HepG2 (cell line): ENCODE data around the gene RABGGTA. TPM values are rescaled to one million over a fixed set of nuclear protein-coding genes. Genes with fewer than 3 reads are reported as not detected.

ENCODE experiments used
- ARNTL ChIP-seq: sonication (generic); formaldehyde crosslinking; IDR thresholded peaks from 2 replicates; pipeline ENCODE4 v1.4.0; 2020; ENCODE audit warnings: mild to moderate bottlenecking, missing genetic modification reagents
- BATF2 ChIP-seq: sonication (generic); formaldehyde crosslinking; IDR thresholded peaks from 2 replicates; pipeline ENCODE4 v1.8.0; 2022; ENCODE audit warnings: mild to moderate bottlenecking, missing genetic modification reagents, moderate library complexity
- FOSL2 ChIP-seq: sonication (generic); formaldehyde crosslinking; IDR thresholded peaks from 2 replicates; pipeline ENCODE4 v1.4.0; 2020; ENCODE audit warnings: missing genetic modification reagents
- GABPB1 ChIP-seq: IDR thresholded peaks from 2 replicates; pipeline ENCODE4 v1.6.1; 2016; ENCODE audit warnings: mild to moderate bottlenecking, missing genetic modification reagents, moderate library complexity, missing compliant biosample characterization
- HOXA5 ChIP-seq: sonication (generic); formaldehyde crosslinking; IDR thresholded peaks from 2 replicates; pipeline ENCODE4 v1.4.0; 2020; ENCODE audit warnings: missing genetic modification reagents
- IKZF4 ChIP-seq: sonication (generic); formaldehyde crosslinking; IDR thresholded peaks from 2 replicates; pipeline ENCODE4 v1.5.1; 2020; ENCODE audit warnings: borderline replicate concordance, mild to moderate bottlenecking, low read depth, missing genetic modification reagents; ENCODE audit errors: not compliant biosample characterization
- KAT8 ChIP-seq: IDR thresholded peaks from 2 replicates; pipeline ENCODE4 v1.6.1; 2016; ENCODE audit warnings: missing genetic modification reagents, missing compliant biosample characterization
- KLF9 ChIP-seq: IDR thresholded peaks from 2 replicates; pipeline ENCODE4 v1.6.1; 2016; ENCODE audit warnings: low read depth
- NCOA2 ChIP-seq: sonication (generic); formaldehyde crosslinking; IDR thresholded peaks from 2 replicates; pipeline ENCODE4 v1.8.0; 2022; ENCODE audit warnings: inconsistent platforms
- PPARG ChIP-seq: conservative IDR thresholded peaks from 2 replicates; pipeline ENCODE4 v1.6.1; 2016; ENCODE audit warnings: missing biosample characterization, missing genetic modification reagents
- SRSF9 ChIP-seq: fragments of 200-400 bp; formaldehyde crosslinking; IDR thresholded peaks from 2 replicates; pipeline ENCODE4 v1.6.1; 2018; ENCODE audit warnings: borderline replicate concordance, mild to moderate bottlenecking, low read depth, low read length; ENCODE audit not compliant: insufficient read depth, poor library complexity, severe bottlenecking
- TBX2 ChIP-seq: sonication (generic); formaldehyde crosslinking; IDR thresholded peaks from 2 replicates; pipeline ENCODE4 v1.5.0; 2020; ENCODE audit warnings: missing genetic modification reagents, mild to moderate bottlenecking, borderline replicate concordance
- TEAD3 ChIP-seq: optimal IDR thresholded peaks from 2 replicates; pipeline ENCODE3; 2016; ENCODE audit warnings: borderline replicate concordance
- ZFP36L2 ChIP-seq: sonication (generic); formaldehyde crosslinking; IDR thresholded peaks from 2 replicates; pipeline ENCODE4 v1.4.0; 2020; ENCODE audit warnings: missing genetic modification reagents
- ZNF136 ChIP-seq: sonication (generic); formaldehyde crosslinking; IDR thresholded peaks from 2 replicates; pipeline ENCODE4 v1.8.1; 2022; ENCODE audit warnings: low read depth, mild to moderate bottlenecking, moderate library complexity, missing genetic modification reagents
- ZNF20 ChIP-seq: sonication (generic); formaldehyde crosslinking; IDR thresholded peaks from 2 replicates; pipeline ENCODE4 v1.4.0; 2020; ENCODE audit warnings: mild to moderate bottlenecking, moderate library complexity, missing genetic modification reagents
- ZNF256 ChIP-seq: sonication (generic); formaldehyde crosslinking; conservative IDR thresholded peaks from 2 replicates; pipeline ENCODE4 v1.4.0; 2020; ENCODE audit warnings: missing genetic modification reagents
- ZNF430 ChIP-seq: sonication (generic); formaldehyde crosslinking; IDR thresholded peaks from 2 replicates; pipeline ENCODE4 v1.9.0; 2021; ENCODE audit warnings: mild to moderate bottlenecking, missing genetic modification reagents
- ZNF598 ChIP-seq: sonication (generic); formaldehyde crosslinking; IDR thresholded peaks from 2 replicates; pipeline ENCODE4 v1.5.1; 2020; ENCODE audit warnings: mild to moderate bottlenecking, missing genetic modification reagents, borderline replicate concordance
- ZNF747 ChIP-seq: sonication (generic); formaldehyde crosslinking; IDR thresholded peaks from 2 replicates; pipeline ENCODE4 v1.8.1; 2023; ENCODE audit warnings: missing genetic modification reagents, mild to moderate bottlenecking, borderline replicate concordance
- ZNF75D ChIP-seq: sonication (generic); formaldehyde crosslinking; IDR thresholded peaks from 2 replicates; pipeline ENCODE4 v1.8.1; 2023; ENCODE audit warnings: missing genetic modification reagents, mild to moderate bottlenecking, borderline replicate concordance
- ZNF792 ChIP-seq: IDR thresholded peaks from 2 replicates; pipeline ENCODE4 v1.6.1; 2016
- ZNF883 ChIP-seq: sonication (generic); formaldehyde crosslinking; IDR thresholded peaks from 2 replicates; pipeline ENCODE4 v1.5.1; 2020; ENCODE audit warnings: mild to moderate bottlenecking, missing genetic modification reagents; ENCODE audit errors: not compliant biosample characterization
- ZSCAN20 ChIP-seq: sonication (generic); formaldehyde crosslinking; IDR thresholded peaks from 2 replicates; pipeline ENCODE4 v1.4.0; 2020; ENCODE audit warnings: missing genetic modification reagents, mild to moderate bottlenecking, borderline replicate concordance
- ZSCAN25 ChIP-seq: sonication (generic); formaldehyde crosslinking; IDR thresholded peaks from 2 replicates; pipeline ENCODE4 v1.8.0; 2022; ENCODE audit warnings: mild to moderate bottlenecking, missing genetic modification reagents
- polyA plus RNA-seq, 8 experiments: library from polyadenylated mRNA; depleted of rRNA in 3 of 8; stranded (reverse) in 7 of 8; unstranded in 1 of 8; fragments of >200 nt; fragmentation: Illumina TruSeq in 4 of 8; extraction: Trizol in 4 of 8; gene quantifications; 2 replicates each; pipeline versions ENCODE4 v1.2.1 to v1.2.3, GENCODE V29; 2011 to 2016; ENCODE audit warnings: low read depth in 4 of 8, missing spikeins in 1 of 8, mixed read lengths in 1 of 8; ENCODE audit not compliant: insufficient read depth in 1 of 8
- total RNA-seq, 5 experiments: library from RNA; depleted of rRNA; stranded (reverse); fragments of >200 nt; fragmentation: Illumina TruSeq; extraction: Trizol; gene quantifications; 2 replicates each; pipeline ENCODE4 v1.2.3, GENCODE V29; 2016; ENCODE audit warnings: low read depth in 1 of 5
- TF ChIP-seq, protein P1 (sequence below): sonication (generic); formaldehyde crosslinking; IDR thresholded peaks from 2 replicates; pipeline ENCODE4 v1.8.1; 2022; ENCODE audit warnings: low read depth, mild to moderate bottlenecking, missing genetic modification reagents
- TF ChIP-seq, protein P2 (sequence below): sonication (generic); formaldehyde crosslinking; IDR thresholded peaks from 2 replicates; pipeline ENCODE4 v1.8.1; 2023; ENCODE audit warnings: mild to moderate bottlenecking, inconsistent platforms, moderate library complexity, missing genetic modification reagents, borderline replicate concordance

RABGGTA gene
- total and polyA plus RNA-seq, 2 of the 13 experiments (the other 11 are each of a cell fraction or from before 2014, with no cell fraction given): 57.9 to 90.8 TPM

GRCh38 chr14:24271134-24271833, at the start of gene RABGGTA (continued):
- TF ChIP-seq KAT8 (peak; percentile 99), GABPB1 (CRISPR knock-in tag) (peak; percentile 97), BATF2 (CRISPR knock-in tag) (peak; percentile 99), ZNF747 (CRISPR knock-in tag) (peak; percentile 83), ZSCAN20 (CRISPR knock-in tag) (peak; percentile 99), ZSCAN25 (CRISPR knock-in tag) (peak; percentile 94), TBX2 (CRISPR knock-in tag) (peak; percentile 98), ZNF20 (CRISPR knock-in tag) (peak; percentile 98), HOXA5 (peak; percentile 99), ZNF430 (CRISPR knock-in tag) (peak; percentile 100), IKZF4 (CRISPR knock-in tag) (peak; percentile 91), ZNF75D (CRISPR knock-in tag) (peak; percentile 87; the same call in 1 of the 2 replicates), ZNF598 (CRISPR knock-in tag) (peak; percentile 99), ZNF883 (CRISPR knock-in tag) (peak; percentile 96), ARNTL (peak; percentile 94), TEAD3 (CRISPR knock-in tag) (peak; percentile 76), SRSF9 (no peak), ZFP36L2 (CRISPR knock-in tag) (peak; percentile 44; the same call in 1 of the 2 replicates), ZNF792 (CRISPR knock-in tag) (peak; percentile 100), ZNF256 (CRISPR knock-in tag) (peak; percentile 99), ZNF136 (CRISPR knock-in tag) (peak; percentile 93), FOSL2 (peak; percentile 81), PPARG (CRISPR knock-in tag) (peak; percentile 85), KLF9 (CRISPR knock-in tag) (peak; percentile 64; the same call in 1 of the 2 replicates), NCOA2 (peak; percentile 77)
- TF ChIP-seq, protein P1, sequence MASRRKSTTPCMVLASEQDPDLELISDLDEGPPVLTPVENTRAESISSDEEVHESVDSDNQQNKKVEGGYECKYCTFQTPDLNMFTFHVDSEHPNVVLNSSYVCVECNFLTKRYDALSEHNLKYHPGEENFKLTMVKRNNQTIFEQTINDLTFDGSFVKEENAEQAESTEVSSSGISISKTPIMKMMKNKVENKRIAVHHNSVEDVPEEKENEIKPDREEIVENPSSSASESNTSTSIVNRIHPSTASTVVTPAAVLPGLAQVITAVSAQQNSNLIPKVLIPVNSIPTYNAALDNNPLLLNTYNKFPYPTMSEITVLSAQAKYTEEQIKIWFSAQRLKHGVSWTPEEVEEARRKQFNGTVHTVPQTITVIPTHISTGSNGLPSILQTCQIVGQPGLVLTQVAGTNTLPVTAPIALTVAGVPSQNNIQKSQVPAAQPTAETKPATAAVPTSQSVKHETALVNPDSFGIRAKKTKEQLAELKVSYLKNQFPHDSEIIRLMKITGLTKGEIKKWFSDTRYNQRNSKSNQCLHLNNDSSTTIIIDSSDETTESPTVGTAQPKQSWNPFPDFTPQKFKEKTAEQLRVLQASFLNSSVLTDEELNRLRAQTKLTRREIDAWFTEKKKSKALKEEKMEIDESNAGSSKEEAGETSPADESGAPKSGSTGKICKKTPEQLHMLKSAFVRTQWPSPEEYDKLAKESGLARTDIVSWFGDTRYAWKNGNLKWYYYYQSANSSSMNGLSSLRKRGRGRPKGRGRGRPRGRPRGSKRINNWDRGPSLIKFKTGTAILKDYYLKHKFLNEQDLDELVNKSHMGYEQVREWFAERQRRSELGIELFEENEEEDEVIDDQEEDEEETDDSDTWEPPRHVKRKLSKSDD (CRISPR knock-in tag): peak; percentile 98
- TF ChIP-seq, protein P2, sequence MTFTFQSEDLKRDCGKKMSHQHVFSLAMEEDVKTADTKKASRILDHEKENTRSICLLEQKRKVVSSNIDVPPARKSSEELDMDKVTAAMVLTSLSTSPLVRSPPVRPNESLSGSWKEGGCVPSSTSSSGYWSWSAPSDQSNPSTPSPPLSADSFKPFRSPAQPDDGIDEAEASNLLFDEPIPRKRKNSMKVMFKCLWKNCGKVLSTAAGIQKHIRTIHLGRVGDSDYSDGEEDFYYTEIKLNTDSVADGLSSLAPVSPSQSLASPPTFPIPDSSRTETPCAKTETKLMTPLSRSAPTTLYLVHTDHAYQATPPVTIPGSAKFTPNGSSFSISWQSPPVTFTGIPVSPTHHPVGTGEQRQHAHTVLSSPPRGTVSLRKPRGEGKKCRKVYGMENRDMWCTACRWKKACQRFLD (CRISPR knock-in tag): peak; percentile 100
